Measurements from ENCODE around the gene HACL1. TPM values are rescaled to one million over a fixed set of nuclear protein-coding genes. Genes with fewer than 3 reads are reported as not detected.
A peak's percentile ranks its signal among the peaks of the same experiment; 100 is the strongest.
"Not testable (repeated sequence)": the region's sequence is repeated elsewhere in the genome, so short reads cannot be mapped to it uniquely, and the experiment has no call there.

HACL1 gene
- total RNA-seq, 3 donors from 2014 or later: 27.7 to 40.3 (median 28.8) TPM

DNA sequence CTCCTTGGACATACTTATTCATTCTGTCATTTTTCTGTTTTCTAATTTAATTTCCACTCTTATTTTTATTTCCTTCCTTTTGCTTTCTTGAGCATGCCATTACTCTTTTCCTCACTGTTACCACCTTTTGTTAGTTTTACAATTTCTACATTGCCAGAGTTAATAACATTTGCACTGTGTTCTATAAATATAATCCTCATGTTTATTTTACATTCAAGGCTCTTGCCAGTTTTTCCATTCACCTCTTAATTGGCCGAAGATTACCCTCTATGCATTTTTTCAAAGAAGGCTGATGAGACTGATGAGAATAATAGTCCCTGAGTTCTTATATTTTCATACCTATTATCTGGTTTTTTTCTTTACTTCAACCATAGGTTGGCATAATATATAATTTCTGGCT, 10.6 kb upstream of the HACL1 start:
- H3K27ac ChIP-seq: no peak overlapping the region

DNA sequence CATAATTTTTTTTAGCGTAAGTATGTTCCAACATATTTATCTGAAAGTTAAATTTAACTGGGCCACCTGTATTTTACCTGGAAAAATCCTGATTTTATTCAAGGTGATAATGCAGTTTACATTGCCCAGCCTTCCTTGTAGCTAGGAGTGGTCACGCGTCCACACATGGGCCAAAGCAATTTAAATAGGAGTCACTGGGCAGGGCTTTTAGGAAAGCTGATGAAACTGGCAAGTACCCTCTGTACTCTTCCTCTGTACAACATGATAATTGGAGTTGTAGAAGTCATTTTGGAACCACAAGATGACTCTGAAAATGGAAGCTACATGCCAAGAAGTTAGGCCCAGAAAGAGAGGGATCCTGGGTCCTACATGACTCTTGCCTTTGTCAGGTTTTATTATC, 9.6 kb upstream of the HACL1 start:
- no peaks in the 10 kb centered on the region for H3K9me3 ChIP-seq
- no peaks in the 10 kb centered on the region for H3K36me3 ChIP-seq
- TF ChIP-seq, protein P1, sequence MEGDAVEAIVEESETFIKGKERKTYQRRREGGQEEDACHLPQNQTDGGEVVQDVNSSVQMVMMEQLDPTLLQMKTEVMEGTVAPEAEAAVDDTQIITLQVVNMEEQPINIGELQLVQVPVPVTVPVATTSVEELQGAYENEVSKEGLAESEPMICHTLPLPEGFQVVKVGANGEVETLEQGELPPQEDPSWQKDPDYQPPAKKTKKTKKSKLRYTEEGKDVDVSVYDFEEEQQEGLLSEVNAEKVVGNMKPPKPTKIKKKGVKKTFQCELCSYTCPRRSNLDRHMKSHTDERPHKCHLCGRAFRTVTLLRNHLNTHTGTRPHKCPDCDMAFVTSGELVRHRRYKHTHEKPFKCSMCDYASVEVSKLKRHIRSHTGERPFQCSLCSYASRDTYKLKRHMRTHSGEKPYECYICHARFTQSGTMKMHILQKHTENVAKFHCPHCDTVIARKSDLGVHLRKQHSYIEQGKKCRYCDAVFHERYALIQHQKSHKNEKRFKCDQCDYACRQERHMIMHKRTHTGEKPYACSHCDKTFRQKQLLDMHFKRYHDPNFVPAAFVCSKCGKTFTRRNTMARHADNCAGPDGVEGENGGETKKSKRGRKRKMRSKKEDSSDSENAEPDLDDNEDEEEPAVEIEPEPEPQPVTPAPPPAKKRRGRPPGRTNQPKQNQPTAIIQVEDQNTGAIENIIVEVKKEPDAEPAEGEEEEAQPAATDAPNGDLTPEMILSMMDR (IDR thresholded peaks at IDR 0.05): no peak
- TF ChIP-seq POLR2AphosphoS5 (IDR thresholded peaks at IDR 0.05) (no peak), POLR2A (IDR thresholded peaks at IDR 0.05) (no peak)
- H3K4me1 ChIP-seq: no peaks in the 10 kb centered on the region
- DNase-seq (ENCODE audit: low spot score in 2 of 2): no peak
- intact Hi-C loops (cut with DNase I; ENCODE audit: low total_unique reads): no loop called here
- H3K27ac ChIP-seq: no peak overlapping the region
- no peaks in the 10 kb centered on the region for H3K27me3 ChIP-seq
- H3K4me3 ChIP-seq: no peak overlapping the region

More for the DNA sequence above, 10.6 kb upstream of the HACL1 start:
- DNase-seq (ENCODE audit: low spot score in 2 of 2): no peak
- Histone ChIP-seq H3K4me1 (no peaks in the 10 kb centered on the region), H3K9me3 (no peaks in the 10 kb centered on the region), H3K4me3 (no peak overlapping the region), H3K27me3 (no peaks in the 10 kb centered on the region), H3K36me3 (no peaks in the 10 kb centered on the region)
- intact Hi-C loops (cut with DNase I; ENCODE audit: low total_unique reads): no loop called here
- TF ChIP-seq, protein P1 (IDR thresholded peaks at IDR 0.05): no peak
- no peak for TF ChIP-seq POLR2A (IDR thresholded peaks at IDR 0.05)
- no peak for TF ChIP-seq POLR2AphosphoS5 (IDR thresholded peaks at IDR 0.05)

DNA sequence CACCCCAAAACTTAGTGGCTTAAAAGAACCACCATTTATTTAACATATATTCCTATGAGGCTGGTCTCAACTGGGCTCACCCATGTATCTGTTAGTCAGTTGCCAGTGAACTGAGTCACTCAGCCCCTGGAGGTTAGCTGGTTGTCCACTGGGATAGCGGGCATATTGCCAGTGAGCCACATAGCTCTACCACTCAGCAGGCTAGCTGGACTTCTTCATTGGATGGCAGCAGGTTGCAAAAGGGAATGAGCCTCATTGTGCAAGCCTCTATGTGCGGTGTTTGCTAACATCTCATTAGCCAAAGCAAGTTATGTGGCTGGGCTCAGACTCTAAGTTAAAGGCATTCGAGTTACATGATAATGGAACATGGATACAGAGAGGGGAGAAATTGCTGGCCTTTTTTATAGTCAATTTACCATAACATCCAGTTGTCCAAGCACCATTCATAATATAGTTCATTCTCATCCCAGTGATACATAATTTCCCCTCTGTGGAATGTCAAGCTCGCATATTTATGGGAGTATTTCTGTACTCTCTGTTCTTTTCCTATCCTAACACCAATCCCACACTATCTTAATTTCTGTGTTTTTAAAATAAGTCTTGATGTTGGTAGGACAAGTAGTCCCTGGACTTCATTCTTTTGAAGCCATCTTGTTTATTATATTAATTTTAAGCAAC, 8.9 kb upstream of the HACL1 start:
- no peaks in the 10 kb centered on the region for H3K27me3 ChIP-seq
- no peak overlapping the region for H3K4me3 ChIP-seq
- H3K36me3 ChIP-seq: no peaks in the 10 kb centered on the region
- no peak overlapping the region for H3K27ac ChIP-seq
- no peak for DNase-seq (ENCODE audit: low spot score in 2 of 2)
- no peaks in the 10 kb centered on the region for H3K4me1 ChIP-seq
- no peaks in the 10 kb centered on the region for H3K9me3 ChIP-seq
- TF ChIP-seq, protein P1 (IDR thresholded peaks at IDR 0.05): no peak
- no peak for TF ChIP-seq POLR2AphosphoS5 (IDR thresholded peaks at IDR 0.05)
- no peak for TF ChIP-seq POLR2A (IDR thresholded peaks at IDR 0.05)
- intact Hi-C loops (cut with DNase I; ENCODE audit: low total_unique reads): no loop called here

DNA sequence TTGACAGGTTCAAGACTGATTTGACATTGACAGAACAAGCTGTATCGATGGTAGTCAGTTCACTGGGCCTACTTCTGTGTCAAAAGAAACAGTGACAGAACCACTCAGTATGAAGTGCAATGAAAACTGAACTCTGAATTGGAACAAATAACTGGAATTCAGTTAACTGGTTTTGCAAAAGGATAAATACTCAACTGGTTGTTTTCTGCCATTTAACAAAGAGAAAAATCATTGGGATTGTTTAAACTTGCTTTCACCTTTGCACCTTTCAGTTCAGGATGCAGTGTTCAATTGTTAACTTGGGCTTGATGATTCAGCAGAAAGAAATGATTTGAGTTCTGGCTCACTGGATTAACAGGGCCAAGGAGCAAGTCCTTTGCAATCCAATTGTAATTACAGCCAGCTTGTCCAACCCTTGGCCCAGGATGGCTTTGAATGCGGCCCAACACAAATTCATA, 5.1 kb upstream of the HACL1 start:
- TF ChIP-seq POLR2A (IDR thresholded peaks at IDR 0.05): no peak
- TF ChIP-seq POLR2AphosphoS5 (IDR thresholded peaks at IDR 0.05): no peak
- TF ChIP-seq, protein P1 (IDR thresholded peaks at IDR 0.05): no peak
- no peaks in the 10 kb centered on the region for H3K4me1 ChIP-seq
- H3K27me3 ChIP-seq: no peaks in the 10 kb centered on the region
- H3K4me3 ChIP-seq: no peak overlapping the region
- H3K36me3 ChIP-seq: no peaks in the 10 kb centered on the region
- intact Hi-C loops (cut with DNase I; ENCODE audit: low total_unique reads): no loop called here
- DNase-seq (ENCODE audit: low spot score in 2 of 2): no peak
- no peak overlapping the region for H3K27ac ChIP-seq
- H3K9me3 ChIP-seq: no peaks in the 10 kb centered on the region

DNA sequence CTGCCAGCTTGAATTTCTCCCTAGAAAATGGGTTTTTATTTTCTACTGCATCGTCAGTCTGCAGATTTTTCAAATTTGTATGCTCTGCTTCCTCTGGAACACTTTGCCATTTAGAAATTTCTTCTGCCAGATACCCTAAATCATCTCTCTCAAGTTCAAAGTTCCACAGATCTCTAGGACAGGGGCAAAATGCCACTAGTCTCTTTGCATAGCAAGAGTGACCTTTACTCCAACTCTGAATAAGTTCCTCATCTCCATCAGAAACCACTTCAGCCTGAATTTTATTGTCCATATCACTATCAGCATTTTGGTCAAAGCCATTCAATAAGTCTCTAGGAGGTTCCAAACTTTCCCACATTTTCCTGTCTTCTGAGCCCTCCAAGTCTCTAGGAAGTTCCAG, 3.2 kb upstream of the HACL1 start:
- H3K4me3 ChIP-seq; H3K27ac ChIP-seq; H3K4me1 ChIP-seq; DNase-seq (ENCODE audit: low spot score in 2 of 2); H3K27me3 ChIP-seq; intact Hi-C loops (cut with DNase I; ENCODE audit: low total_unique reads); H3K9me3 ChIP-seq; H3K36me3 ChIP-seq: not testable (repeated sequence)

DNA sequence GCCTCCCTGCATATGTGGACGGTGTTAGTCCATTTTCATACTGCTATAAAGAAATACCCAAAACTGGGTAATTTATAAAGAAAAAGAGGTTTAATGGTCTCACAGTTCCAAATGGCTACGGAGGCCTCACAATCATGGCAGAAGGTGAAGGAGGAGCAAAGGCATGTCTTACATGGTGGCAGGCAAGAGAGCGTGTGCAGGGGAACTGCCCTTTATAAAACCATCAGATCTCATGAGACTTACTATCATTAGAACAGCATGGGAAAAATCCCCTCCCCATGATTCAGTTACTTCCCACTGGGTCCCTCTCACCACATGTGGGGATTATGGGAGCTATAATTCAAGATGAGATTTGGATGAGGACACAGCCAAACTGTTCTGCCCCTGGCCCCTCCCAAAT, 1.4 kb upstream of the HACL1 start:
- H3K9me3 ChIP-seq; DNase-seq (ENCODE audit: low spot score in 2 of 2); H3K4me1 ChIP-seq; H3K36me3 ChIP-seq; intact Hi-C loops (cut with DNase I; ENCODE audit: low total_unique reads); H3K27me3 ChIP-seq: not testable (repeated sequence)
- peak overlapping the region in 1 of 2 donors; percentile 94 for H3K27ac ChIP-seq
- H3K4me3 ChIP-seq: peak overlapping the region in 2 of 3 donors; percentile 78 to 90
